HG03097 (cell line): ENCODE measurements around the gene CALN1.
"Not testable (repeated sequence)": the region's sequence is repeated elsewhere in the genome, so short reads cannot be mapped to it uniquely, and the experiment has no call there.

Source experiments
- ATAC-seq: cut with Tn5 transposase; IDR thresholded peaks from one replicate; pipeline ENCODE4 v1.9.1; 2021; ENCODE audit not compliant: unreplicated experiment, low FRiP score

CALN1 gene

DNA sequence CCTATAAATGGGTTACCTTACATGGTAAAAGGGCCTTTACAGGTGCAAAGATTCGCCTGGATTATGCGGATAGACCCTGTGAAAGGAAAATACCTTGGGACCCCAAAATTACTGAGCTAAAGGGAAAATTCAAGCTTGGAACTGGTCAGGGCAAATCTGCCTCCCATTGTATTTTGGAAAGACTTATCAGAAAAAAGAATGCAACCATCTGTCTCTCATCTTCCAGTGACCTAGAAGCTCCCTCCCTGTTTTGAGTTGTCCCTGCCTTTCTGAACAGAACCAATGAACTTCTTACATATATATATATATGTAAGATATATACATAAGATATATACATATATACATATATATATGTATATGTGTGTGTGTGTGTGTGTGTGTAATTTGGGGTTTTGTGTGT lies 583.8 kb downstream of the CALN1 start:
- ATAC-seq: no peak

DNA sequence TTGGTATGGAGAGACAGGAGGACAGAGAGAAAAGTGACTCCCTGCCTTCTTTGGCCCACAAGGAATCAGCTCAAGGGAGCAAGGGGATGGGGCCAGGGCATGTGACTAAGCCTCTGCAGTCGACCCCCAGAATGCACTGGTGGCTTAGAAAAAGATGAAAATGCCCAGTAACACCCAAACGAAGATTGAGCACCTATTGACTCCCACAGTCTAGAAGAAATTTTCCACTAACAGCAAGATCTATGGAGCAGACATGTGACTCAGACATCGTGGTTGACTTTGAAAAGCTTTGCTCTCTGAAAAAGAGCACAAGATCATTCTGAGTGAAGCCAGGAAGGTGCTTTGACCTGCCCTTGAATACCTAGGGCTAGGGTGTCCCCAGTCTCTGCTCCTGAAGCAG lies 586.0 kb downstream of the CALN1 start:
- ATAC-seq: no peak

DNA sequence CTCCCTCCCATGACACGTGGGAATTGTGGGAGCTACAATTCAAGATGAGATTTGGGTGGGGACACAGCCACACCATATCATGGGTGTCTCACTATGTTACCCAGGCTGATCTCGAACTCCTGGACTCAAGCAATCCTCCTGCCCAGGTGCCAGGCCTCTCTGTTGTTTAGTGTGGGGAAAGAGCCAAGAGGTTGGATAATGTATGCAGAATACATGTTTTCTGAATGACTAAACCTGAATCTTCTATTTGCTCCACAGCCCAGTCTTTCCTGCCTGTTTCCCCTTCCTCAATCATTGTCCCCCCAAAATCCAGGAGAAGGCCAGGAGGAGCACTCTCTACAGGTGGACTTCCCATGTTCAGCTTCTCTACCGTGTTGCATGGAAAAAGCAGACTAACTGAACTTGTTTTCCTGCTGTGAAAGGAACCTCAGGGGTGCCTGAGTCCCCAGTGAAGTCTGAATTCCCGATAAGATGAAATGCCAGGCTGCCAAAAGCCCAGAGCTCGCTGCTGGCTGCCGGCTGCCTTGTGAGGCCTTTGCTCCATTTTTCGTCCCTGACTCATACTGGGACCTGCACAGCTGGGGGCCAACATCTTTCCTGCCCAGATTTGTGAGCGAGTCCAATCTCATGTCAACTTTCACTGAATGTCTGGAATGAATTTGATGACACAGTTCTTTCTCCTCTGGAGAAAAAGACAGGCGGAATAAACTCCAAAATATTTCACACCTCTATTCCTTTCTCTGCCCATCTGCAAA lies 588.0 kb downstream of the CALN1 start:
- no peak for ATAC-seq

DNA sequence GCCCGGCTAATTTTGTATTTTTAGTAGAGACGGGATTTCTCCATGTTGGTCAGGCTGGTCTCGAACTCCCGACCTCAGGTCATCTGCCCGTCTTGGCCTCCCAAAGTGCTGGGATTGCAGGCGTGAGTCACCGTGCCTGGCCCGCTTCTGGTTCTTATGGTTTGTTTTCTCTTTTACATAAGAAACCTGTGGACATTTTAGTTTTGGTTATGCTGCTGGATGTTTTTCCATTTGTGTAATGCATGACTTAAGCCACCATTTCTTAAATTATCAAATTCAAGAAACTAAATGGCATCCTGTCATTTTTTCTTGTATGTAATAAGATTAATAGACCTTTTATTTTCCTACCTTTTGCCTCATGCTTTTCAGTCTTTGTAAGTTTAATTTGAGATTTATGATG lies 589.7 kb downstream of the CALN1 start:
- not testable (repeated sequence) for ATAC-seq

DNA sequence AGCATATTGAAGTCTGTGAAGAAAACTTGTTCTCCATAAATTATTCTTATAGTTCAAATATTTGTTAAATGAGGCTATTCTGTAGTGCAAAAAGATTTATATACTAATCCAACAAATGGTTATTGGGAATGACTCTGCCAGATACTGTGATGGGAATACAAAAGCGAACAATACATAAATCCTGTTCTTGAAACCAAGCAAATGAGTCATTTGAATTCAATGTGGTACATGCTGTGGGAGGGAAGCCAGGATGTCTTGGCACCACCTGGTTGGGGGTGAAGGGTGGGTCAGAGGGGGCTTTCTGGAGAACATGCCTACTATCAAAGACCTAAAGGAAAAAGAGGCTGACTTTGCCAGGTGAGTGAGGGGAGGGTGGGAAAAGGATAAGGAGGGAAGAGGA lies 594.2 kb downstream of the CALN1 start:
- ATAC-seq: no peak

DNA sequence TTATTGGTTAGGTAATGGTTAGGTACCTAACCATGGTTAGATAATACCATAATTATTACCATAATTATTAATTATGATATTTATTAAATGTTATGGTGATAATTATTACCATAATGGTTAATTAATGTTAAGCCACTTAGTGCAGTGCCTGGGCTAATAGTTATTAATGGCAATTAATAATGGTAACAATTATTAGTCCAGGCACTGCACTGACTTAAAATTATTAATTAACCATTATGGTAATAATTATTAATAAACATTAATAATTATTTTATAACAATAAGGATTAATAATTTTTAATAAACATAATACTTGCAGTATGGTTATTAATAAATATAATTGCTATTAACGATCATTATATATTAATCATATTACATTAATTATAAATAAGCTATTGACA lies 604.0 kb downstream of the CALN1 start:
- ATAC-seq: no peak

DNA sequence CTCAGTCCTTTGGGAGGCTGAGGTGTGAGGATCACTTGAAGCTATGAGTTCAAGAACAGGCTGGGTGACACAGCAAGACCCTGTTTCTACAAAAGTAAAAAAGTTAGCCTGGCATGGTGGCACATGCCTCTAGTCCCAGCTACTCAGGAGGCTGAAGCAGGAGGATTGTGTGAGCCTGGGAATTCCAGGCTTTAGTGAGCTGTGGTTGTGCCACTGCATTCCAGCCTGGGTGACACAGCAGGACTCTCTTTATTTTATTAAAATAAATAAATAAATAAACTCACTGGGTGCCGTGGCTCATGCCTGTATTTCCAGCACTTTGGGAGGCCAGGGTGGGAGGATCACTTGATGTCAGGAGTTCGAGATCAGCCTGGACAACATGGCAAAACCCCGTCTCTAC lies 607.9 kb downstream of the CALN1 start:
- ATAC-seq: no peak

DNA sequence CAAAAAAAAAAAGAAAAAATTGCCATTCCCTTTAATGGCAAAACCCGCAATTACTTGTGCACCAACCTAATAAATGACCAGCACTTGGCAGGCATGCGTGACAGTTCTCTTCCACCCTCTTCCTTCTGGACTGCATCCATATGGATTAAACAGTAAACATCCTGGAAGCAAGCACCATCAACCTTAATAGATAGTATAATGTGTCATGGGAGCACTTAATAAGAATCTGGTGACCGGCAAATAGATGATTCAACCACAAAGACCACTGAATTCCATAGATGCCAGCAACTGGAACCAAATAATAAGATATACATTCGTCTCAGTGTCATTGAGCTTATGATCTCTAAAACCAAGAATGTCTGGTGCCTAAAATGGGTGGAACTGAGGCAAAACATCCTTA lies 610.2 kb downstream of the CALN1 start:
- no peak for ATAC-seq

DNA sequence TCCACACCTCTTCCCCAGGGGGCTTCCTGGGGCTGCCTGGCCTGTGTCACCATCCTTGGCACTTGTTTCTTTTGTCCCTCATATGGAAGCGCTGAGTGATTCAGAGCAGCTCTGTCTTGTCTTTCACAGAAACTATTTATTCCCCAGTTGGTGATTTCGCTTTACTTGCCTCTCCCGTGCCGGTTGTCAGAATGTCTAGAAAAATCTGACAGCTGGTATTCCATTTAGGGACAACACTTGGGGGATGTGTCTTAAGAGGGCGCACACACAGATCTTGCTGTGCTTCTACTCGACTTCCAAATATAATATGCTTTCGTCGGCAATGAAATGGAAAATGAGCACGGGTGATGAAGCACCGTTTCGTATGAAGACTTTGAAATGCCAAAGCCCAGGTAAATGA lies 611.8 kb downstream of the CALN1 start:
- no peak for ATAC-seq

DNA sequence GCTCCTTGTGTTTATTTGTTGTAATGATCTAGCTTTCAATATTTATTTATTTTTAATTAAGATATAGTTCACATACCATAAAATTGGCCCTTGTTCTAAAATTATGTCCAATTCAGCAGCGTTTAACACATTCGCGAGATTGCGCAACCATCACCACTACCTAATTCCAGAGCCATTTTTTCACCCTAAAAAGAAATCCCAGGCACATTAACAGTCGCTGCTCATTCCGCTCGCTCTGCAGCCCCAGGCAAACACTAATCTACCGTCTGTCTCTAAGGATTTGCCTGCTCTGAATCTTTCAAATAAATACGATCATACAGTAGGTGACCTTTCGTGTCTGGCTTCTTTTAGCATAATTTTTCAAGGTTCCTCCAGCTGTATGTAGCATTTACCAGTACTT lies 616.7 kb downstream of the CALN1 start:
- ATAC-seq: no peak

DNA sequence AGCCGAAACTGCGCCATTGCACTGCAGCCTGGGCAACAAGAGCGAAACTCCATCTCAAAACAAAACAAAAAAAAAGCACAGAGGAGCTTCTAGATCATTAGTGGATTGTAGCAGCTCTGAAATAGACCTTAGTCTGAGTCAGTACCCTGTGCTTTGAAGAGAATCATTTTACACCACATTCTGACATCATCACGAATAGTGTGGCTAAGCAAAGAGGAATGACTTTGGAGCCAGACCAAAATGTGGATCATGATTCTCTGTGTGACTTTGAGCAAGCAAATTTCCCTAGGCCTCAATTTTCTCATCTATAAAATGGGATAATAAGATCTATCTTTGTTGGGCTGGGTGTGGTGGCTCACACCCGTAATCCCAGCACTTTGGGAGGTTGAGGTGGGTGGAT lies 618.9 kb downstream of the CALN1 start:
- ATAC-seq: no peak

DNA sequence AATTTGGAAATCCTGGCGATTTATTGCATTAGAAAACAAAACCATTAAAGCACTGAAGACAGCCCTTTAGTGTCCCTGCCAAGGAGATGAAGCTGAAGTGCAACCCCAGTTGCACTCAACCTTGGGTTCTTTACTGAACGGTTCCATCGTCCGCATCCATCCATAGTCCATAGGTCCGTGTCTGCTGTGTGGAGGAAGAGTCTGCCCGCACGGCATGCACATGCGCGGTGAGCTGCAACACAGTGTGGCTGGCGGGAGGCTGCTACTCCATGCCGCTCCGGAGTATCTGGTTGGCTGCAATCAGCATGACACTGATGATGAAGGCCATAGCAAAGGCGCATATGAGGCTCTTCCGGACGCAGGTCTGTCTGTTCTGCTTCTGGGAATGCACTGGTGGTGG lies 624.6 kb downstream of the CALN1 start:
- no peak for ATAC-seq

DNA sequence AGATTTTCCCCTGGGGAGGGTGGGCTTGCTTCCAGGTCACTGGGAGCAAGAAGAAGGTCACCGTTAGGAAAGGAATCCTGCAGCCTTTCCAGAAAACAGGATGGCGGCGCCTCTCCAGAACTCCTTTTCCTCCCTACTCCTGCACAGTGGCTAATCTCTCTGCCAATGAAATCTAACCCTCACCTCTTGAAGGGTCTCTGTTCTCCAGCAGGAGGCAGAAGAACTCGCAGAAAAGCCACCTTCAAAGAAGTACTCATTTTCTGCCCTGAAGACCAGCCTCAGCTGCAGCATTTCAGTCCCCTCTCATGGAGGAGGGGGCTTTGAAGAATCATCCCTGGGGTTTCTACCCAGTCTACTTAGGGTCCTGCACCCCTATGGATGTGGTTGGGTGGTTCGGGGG lies 626.9 kb downstream of the CALN1 start:
- ATAC-seq: no peak

DNA sequence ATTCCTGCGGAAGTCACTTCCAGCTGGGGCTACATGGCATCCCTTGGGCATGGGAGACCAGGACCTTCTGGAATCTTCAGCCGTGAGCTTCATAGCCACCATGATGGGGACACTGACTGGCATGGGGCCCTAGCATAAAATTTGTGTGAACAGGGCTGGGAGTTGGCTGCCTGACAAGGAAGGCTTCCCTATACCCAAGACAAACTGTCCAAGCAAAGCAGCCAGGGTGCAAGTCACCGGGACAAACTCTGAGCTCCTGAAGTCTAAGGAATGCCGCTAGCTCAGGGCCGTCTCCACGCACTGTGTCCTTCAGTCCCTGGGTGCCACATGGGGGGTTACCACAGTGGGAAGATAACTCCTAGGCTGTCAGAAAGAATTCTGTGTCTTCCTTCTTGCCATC lies 627.4 kb downstream of the CALN1 start:
- ATAC-seq: no peak

DNA sequence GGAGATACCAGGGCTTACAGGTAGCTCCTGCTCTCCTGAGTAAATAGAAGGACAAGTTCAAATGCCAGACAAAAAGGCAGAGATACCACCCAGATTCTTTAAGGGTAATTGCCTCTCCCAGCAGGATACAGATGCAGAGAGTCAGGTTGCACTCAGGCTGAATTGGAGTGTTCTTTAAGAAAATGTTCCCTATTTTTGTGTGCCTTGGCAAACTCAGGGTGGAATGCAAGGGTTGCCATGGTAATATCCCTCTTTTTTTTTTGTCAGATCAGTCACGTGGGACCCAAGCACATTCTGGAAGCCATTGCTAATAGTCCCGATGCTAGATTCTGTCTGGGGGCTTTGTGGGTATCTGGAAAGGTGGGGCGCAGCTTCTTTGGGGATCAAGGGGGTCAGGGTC lies 628.0 kb downstream of the CALN1 start:
- ATAC-seq: no peak

DNA sequence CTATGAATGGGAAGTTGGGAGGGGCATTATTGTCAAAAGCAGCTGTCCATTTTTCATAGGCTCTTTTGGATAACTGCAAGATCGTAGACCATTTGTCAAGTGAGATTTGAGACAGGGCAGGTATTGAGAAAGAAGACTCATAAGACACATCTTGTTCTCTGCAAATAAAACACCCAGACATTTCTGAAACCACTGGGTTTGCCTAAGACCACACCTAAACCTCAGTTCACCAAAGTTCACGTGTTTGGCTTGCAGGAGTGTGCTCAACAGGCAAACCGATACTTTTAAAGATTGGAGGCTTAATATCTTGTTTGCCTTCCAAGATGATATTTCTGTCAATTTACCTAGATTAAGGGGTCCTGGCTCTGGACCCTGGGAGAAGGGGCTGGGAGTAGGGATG lies 628.4 kb downstream of the CALN1 start:
- no peak for ATAC-seq

DNA sequence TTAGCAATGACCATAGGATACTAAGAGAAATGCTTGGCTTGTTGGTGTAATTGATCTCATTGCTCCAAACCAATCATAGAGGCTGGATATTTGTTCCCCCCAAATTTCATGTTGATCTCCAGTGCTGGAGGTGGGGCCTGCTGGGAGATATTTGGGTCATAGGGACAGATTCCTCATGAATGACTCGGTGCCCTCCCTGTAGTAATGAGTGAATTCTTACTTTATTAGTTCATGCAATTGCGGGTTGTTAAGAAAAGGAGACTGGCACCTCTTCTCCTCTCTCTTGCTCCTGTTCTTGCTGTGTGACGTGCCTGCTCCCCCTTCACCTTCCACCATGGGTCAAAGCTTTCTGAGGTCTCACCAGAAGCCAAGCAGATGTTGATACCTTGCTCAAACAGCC lies 630.1 kb downstream of the CALN1 start:
- no peak for ATAC-seq

DNA sequence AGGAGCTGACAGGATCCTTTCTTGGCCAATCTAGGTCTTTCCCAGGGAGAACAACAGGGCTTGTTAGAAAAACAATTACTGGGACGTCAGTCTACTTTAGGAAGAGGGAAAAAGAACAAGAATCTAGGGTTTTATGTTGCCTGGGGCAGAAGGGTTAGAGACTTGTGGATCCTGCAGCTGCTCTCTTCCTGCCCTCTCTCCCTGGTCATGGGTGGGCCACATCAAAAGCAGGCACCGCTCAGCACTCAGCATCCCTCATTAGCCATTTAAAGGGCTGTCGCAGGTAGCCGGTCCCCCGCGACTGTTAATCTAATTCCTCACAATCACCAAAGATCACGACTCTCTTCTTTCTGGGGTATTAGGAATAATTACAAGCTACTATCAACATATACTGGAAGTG lies 631.9 kb downstream of the CALN1 start:
- ATAC-seq: no peak

DNA sequence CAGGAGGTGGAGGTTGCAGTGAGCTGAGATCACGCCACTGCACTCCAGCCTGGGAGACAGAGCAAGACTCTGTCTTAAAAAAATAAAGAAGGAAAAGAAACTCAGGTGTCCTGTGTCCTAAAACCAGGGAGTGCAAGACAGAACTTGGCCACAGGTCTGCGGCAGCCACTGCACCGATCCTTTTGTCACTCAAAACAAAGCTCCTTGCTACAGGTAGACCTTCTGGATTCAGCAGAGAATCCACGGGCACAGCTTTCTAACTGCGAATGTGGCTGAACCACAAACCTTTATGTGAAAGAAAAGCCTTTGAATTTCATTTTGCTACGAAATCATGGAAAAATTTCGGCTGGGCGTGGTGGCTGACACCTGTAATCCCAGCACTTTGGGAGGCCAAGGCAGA lies 634.9 kb downstream of the CALN1 start:
- no peak for ATAC-seq

DNA sequence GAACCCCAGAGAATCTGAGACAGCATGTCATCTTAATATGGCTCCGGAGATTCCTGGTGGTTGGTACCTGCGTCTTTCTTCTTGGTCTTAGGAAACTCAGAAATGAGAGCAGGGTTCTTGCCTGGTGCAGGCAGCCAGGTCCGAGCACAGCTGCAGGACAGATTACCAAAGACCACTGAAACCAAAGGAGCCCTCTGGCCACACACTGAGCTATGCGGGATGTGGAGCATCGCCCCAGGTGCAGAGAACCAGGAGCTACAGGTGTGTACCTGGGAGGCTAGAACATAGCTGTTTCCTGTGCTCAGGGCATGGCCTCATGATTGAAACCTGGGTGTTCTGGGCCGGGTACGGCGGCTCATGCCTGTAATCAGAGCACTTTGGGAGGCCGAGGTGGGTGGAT lies 635.4 kb downstream of the CALN1 start:
- ATAC-seq: no peak

DNA sequence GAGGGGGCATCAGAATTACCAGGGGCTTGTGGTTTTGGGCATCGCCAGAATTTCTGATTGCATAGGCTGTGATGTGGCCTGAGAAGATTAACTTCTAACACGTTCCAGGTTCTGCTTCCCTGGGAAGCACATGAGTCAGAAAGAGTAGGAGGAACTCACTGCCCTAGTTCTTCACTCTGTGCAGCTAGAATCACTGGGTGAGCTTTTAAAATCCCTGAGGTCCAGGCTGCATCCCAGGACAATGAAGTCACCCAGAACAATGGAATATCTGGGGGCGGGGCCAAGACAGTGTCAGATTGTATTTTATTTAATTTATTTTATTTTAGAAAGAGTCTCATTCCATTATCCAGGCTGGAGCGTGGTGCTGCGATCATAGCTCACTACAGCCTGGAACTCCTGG lies 636.5 kb downstream of the CALN1 start:
- ATAC-seq: no peak

DNA sequence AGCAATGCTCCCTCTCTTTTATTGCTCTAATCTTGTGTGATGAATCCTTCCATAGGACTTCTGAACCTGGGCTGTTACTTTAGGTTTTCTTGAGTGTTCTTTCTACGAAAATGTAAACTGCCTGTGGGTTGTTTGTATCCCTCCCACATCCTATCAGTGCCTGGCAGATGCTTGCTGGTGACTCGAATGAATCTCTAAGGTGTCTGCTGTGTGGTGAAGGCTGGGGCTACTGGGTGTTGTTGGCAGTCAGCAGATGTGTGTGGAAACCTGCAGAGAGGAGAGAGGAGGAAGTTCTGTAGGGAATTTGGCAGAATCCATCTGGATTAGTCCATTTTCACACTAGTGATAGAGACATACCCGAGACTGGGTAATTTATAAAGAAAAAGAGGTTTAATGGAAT lies 639.4 kb downstream of the CALN1 start:
- ATAC-seq: no peak

DNA sequence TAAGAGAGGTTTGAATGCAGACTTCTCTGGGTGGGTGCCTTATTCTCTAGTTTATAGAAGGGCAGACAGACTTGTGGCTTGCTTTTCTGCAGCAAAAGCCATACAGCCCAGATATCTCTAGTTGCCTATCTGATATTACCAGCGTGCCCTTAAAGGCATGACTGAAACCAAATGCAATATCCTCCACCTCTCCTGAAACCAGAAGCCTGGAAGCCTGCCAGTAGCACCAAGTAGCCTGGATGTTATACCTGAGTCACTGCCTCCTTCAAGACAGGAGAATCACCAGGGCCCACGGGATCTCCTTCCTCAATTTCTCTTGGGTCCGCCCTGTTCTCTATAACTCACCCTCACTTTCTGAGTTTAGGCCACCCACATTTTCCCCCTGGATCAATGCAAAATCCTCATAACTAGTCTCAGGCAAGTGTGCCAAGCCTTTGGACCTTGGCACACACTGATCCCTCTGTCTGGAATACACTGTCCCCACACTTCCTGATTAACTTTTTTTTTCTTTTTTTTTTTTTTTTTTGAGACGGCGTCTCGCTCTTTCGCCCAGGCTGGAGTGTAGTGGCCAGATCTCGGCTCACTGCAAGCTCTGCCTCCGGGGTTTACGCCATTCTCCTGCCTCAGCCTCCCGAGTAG lies 641.8 kb downstream of the CALN1 start:
- ATAC-seq: no peak
